A549 (cell line): ENCODE data around the gene SNAPIN.

Experiments
- CBX2 ChIP-seq: fragments of 200-600 bp; sonication (generic); IDR thresholded peaks from 2 replicates; pipeline ENCODE4 v1.6.1; 2016; ENCODE audit warnings: low read depth, mild to moderate bottlenecking, borderline replicate concordance
- CBX8 ChIP-seq: fragments of 200-600 bp; sonication (generic); IDR thresholded peaks from 2 replicates; pipeline ENCODE4 v1.6.1; 2016
- EP300 ChIP-seq, 2 experiments: fragments of >200 bp; sonication (Bioruptor Twin); formaldehyde crosslinking; IDR thresholded peaks; 2 replicates in 1 of 2; 3 replicates in 1 of 2; pipeline ENCODE4 v1.6.1; 2016 to 2017
- FOSL2 ChIP-seq, 2 experiments: fragments of 450-650 bp in 1 of 2; fragments of >200 bp in 1 of 2; sonication (Bioruptor Twin) in 1 of 2; formaldehyde crosslinking; IDR thresholded peaks; 2 replicates each; pipeline versions ENCODE4 v1.5.0 to v1.6.1; 2016 to 2020; ENCODE audit warnings: mild to moderate bottlenecking in 1 of 2, moderate library complexity in 1 of 2
- HMGXB4 ChIP-seq: fragments of 250-450 bp; sonication (Bioruptor Pico); IDR thresholded peaks from 2 replicates; pipeline ENCODE4 v1.5.0; 2021; ENCODE audit warnings: mild to moderate bottlenecking, moderate library complexity, borderline replicate concordance
- JUN ChIP-seq, 2 experiments: fragments of >200 bp; sonication (Bioruptor Twin); formaldehyde crosslinking; IDR thresholded peaks; 2 replicates in 1 of 2; 3 replicates in 1 of 2; pipeline ENCODE4 v1.6.1; 2016 to 2017
- MAX ChIP-seq: IDR thresholded peaks from 2 replicates; pipeline ENCODE4 v1.6.1; 2012
- MAZ ChIP-seq: fragments of 150-350 bp; IDR thresholded peaks from 2 replicates; pipeline ENCODE4 v1.6.1; 2014; ENCODE audit warnings: antibody characterized with exemption, low read depth, low read length, borderline replicate concordance
- PBX3 ChIP-seq: IDR thresholded peaks from 2 replicates; pipeline ENCODE4 v1.6.1; 2012
- POLR2A ChIP-seq: IDR thresholded peaks from 2 replicates; pipeline ENCODE4 v1.6.1; 2012; ENCODE audit warnings: mild to moderate bottlenecking, low read length
- POLR2AphosphoS2 ChIP-seq: conservative IDR thresholded peaks from 2 replicates; pipeline ENCODE4 v1.6.1; 2012; ENCODE audit warnings: low read length, improper control_type of control experiment, inconsistent platforms
- RAD21 ChIP-seq, 2 experiments: fragments of >200 bp in 1 of 2; sonication (Bioruptor Twin) in 1 of 2; formaldehyde crosslinking in 1 of 2; IDR thresholded peaks in 1 of 2; conservative IDR thresholded peaks in 1 of 2; 2 replicates in 1 of 2; 3 replicates in 1 of 2; pipeline ENCODE4 v1.6.1; 2012 to 2018; ENCODE audit warnings: inconsistent platforms in 1 of 2
- RCOR1 ChIP-seq: fragments of 150-350 bp; IDR thresholded peaks from 2 replicates; pipeline ENCODE4 v1.6.1; 2014; ENCODE audit warnings: antibody characterized with exemption, low read length, low read depth
- TF ChIP-seq, protein P1 (sequence below): fragments of >200 bp; sonication (Bioruptor Twin); formaldehyde crosslinking; IDR thresholded peaks from 3 replicates; pipeline ENCODE4 v1.5.1; 2016

DNA sequence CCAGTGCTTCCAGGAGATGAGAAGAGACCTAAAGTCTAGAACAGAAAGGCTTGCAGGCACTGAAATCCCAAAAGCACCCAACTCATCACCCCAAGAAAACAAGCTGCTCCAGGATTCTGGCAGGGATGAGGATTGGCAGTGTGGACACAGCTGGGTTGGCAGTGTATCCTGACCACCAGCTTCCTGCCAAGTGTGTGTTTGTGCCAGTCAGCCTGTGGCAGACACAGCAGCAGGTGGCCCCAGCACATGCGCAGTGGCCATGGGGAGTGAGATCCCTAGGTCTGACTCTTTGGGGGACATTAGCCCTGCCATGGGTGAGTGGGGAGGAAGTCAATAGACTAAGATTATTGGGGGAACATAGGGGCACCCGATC, 8.7 kb upstream of the SNAPIN start:
- TF ChIP-seq, protein P1, sequence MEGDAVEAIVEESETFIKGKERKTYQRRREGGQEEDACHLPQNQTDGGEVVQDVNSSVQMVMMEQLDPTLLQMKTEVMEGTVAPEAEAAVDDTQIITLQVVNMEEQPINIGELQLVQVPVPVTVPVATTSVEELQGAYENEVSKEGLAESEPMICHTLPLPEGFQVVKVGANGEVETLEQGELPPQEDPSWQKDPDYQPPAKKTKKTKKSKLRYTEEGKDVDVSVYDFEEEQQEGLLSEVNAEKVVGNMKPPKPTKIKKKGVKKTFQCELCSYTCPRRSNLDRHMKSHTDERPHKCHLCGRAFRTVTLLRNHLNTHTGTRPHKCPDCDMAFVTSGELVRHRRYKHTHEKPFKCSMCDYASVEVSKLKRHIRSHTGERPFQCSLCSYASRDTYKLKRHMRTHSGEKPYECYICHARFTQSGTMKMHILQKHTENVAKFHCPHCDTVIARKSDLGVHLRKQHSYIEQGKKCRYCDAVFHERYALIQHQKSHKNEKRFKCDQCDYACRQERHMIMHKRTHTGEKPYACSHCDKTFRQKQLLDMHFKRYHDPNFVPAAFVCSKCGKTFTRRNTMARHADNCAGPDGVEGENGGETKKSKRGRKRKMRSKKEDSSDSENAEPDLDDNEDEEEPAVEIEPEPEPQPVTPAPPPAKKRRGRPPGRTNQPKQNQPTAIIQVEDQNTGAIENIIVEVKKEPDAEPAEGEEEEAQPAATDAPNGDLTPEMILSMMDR = no peak
- no peak for TF ChIP-seq POLR2A
- no peak for TF ChIP-seq POLR2AphosphoS2
- no peak for TF ChIP-seq RCOR1
- TF ChIP-seq MAZ = no peak
- no peak for TF ChIP-seq RAD21 (conservative IDR thresholded peaks at IDR 0.05 in 1 of 2, IDR thresholded peaks at IDR 0.05 in 1 of 2)
- no peak for TF ChIP-seq CBX2
- TF ChIP-seq EP300 (IDR thresholded peaks at IDR 0.05) = no peak
- TF ChIP-seq FOSL2 (IDR thresholded peaks at IDR 0.05) = no peak
- TF ChIP-seq FOSL2 (CRISPR knock-in tag; IDR thresholded peaks at IDR 0.05) = no peak
- no peak for TF ChIP-seq HMGXB4 (CRISPR knock-in tag)
- TF ChIP-seq MAX = no peak
- TF ChIP-seq CBX8 = no peak
- no peak for TF ChIP-seq PBX3
- TF ChIP-seq JUN (IDR thresholded peaks at IDR 0.05) = no peak
